ENCODE measurements around the gene PKNOX2.
"Not testable (repeated sequence)": the region's sequence is repeated elsewhere in the genome, so short reads cannot be mapped to it uniquely, and the experiment has no call there.

Gene PKNOX2

DNA sequence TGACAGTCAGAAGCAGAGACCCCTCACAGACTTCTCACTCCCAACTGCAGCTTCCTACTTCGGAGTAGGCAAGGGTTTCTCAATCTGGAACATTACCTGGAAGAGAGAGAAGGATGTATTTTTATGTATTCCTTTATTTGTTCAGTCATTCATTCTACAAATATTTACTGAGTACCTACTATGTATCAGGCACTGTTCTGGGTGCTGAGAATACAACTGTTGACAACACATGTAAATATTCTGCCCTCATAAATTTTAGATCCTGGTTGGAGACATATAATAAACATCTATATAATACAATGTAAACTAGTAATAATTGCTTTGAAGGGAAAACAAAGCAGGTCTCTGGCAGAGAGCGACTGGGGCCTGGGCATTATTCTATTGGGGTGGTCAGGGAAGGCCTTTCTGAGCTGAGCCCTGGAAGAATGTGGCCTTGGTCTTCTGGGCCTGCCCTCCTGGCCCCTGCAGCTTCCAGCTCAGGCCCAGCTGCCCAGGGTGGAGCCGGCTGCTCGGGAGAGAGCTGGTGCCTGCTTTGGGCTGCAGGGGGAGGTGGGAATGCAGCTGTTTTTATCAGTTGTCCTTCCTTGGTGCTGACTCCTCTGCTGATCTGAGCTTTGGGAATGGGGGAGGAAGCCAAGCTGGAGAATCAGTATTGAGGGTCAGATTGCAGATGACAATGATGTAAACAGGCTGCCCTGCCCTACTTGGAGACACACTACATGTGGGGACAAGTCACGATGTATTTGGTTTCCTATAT, 46.8 kb downstream of the PKNOX2 start:
- no peak for DNase-seq

GRCh38 chr11:125211948-125212340, 47.4 kb downstream of the PKNOX2 start:
- no peak for DNase-seq

DNA sequence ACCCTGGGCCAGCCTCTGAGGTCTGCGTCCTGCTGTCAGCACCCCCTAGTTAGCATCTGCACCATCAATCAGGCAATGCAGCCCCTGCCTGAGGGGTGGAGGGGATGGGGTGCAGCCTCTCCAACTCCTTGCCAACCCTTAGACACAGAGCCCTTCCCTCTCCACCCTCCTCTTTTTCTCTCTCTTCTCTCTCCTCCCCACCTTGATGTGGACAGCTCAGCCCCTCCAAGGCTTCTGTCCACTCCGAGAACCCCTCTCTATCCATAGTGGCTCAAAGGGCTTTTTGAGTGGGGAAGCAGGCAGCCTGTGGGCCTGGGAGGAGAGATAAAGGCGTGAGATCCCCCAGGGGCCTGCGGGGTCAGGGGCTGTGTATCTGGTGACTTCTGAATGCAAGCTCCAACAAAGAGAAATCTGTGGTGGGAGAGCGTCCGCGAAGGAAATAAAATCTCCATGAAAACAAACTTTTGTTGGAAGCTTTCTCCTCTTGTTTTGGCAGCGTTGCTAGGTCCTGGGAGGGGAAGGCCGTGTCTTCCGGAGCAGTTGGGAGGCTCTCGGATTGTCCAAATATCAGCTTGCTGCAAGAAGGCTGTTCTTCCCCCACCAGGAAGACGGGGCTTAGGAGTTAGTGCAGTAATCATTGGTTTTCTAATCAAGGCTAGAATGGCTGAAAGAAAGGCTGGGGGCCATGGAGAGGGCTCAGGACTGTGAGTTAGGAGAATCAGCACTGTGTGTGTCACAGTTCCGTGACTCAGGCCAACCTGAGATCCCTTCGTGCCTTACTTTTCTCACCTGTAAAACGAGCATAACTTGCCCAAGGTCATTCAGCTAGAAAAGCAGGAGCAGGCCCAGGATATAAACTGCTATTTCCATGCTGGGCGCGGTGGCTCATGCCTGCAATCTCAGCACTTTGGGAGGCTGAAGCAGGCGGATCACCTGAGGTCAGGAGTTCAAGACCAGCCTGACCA, 50.3 kb downstream of the PKNOX2 start:
- DNase-seq = no peak

DNA sequence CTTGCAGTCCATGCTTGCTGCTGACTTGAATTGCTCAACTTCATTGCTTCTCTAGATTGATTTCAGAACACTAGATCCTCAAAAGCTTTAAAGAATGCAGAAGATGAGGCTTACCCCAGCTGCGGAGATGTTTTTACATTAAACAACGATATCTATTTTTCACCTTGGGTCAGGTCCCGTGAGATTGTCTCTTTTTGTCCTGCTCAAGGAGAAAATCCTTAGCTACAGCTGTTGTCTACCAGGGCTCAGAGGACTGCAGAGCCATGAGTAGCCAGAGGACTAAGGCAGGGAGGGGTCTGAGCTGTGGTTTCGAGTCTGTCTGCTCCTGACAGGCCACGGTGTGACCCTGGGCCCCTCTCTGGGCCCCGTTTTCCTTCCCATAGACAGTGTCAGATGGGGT, 51.4 kb downstream of the PKNOX2 start:
- no peak for DNase-seq

DNA sequence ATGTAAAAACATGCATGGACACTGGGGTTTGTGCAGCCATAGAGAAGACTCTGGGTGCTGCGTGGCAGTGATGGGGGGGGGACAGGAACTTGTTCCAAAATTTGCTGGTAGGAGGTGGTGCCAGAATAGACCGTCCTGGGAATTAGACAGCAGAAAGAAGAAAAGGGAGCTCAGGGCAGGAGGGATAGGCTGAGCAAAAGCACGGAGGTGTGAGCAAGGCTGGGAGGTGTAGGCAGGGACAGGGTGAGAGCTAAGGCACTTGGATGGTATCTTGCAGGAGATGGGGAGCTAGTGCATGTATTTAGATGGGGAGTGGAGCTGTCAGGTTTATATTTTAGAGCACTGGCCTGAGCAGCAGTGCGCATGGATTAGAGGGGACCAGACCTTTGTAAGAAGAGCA, 53.8 kb downstream of the PKNOX2 start:
- DNase-seq = no peak

DNA sequence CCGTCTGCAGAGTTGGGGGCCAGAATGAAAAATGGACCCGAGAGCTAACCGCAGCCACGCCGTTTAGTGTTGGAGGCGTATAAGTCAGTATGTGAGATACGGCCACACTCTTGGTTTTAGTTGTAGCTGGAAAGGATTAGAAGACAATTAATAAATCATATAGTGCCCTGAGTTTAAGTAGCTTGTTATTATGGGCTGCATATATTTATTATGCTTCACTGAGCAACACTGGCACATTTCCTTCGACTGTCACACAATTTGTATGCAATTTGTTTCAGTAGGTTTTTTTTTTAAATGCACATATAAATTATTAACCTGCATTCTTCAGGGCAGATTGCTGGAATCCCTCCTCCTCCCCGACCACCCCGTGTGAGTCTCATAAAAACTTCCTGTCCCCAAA, 56.9 kb downstream of the PKNOX2 start:
- no peak for DNase-seq

- no peak for DNase-seq
These were observed 57.9 kb downstream of the PKNOX2 start for GRCh38 chr11:125222494-125222893.

DNA sequence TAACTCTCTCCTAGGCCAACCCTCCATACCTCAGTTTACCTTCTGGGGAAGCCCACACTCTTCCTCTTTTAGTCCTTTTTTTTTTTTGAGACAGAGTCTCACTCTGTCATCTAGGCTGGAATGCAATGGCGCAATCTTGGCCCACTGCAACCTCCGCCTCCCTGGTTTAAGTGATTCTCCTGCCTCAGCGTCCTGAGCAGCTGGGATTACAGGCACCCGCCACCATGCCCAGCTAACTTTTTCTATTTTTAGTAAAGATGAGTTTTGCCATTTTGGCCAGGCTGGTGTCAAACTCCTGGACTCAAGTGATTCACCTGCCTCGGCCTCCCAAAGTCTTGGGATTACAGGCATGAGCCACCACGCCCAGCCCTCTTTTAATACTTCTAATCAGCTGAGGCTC, 58.6 kb downstream of the PKNOX2 start:
- not testable (repeated sequence) for DNase-seq

DNA sequence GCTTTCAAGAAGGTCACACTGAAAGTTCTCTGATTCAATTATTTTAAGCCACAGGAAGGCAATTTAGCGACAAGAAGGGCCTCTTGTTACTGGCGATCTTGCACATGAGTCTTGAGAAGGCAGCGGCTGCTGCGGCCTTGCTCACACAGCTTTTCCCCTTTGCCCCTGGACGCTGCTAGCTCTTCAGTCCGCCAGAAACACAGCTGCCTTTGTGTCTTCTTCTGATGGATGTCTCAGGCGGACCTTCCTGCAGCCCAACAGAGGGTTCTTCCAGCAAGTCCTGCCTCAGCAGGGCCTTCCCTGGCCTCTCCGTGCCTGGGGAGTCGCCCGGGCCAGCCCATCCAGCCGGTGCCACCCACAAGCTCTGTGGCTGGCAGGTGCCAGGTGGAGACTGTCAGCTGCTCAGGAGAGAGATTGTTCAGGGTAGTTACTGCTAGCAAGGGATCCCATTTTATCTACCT, 59.4 kb downstream of the PKNOX2 start:
- DNase-seq = no peak

- no peak for DNase-seq
These were observed 60.0 kb downstream of the PKNOX2 start for GRCh38 chr11:125224391-125225021.

GRCh38 chr11:125225401-125225800, 60.9 kb downstream of the PKNOX2 start:
- no peak for DNase-seq

GRCh38 chr11:125226031-125226430, 61.5 kb downstream of the PKNOX2 start:
- no peak for DNase-seq

- no peak for DNase-seq
These were observed 62.2 kb downstream of the PKNOX2 start for GRCh38 chr11:125226706-125227105.

GRCh38 chr11:125227151-125227550, 62.6 kb downstream of the PKNOX2 start:
- no peak for DNase-seq

GRCh38 chr11:125228445-125228844, 63.9 kb downstream of the PKNOX2 start:
- no peak for DNase-seq

DNA sequence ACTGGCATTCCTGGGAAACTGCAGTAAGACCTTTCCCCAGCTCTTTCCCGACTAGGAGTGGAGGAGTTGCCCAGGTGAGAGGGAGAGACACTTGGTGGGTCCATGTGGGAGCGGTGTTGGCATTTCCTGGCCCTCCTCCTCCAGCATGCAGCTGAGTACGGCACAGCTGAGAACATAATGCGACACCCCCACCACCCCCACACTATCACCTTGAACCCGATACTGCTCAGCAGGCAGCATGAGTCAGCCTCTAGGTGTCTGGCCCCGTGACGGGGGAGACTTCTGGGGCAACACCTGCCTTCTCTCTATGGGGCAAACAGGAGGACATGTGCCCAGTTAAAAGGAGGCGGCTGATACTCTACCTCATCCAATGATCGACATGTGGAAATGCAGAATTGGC, 64.4 kb downstream of the PKNOX2 start:
- no peak for DNase-seq

DNA sequence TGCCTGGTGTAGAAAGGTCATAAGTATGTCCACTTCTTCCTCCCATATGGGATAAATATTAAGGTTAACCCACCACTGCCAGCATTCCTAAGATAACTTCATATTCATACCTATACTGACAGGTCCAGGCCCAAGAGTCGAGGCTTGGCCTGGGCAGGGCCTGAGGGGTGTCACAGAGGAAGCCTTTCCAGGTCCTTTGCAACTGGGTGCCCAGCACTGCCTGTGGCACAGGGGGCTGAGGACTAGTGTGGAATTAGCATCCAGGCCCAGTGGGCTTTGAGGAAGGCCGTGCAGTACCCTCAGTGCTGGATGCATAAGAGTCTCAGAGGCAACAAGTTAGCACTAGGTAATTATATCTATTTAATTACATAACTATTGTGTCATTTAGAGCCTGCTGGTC, 65.4 kb downstream of the PKNOX2 start:
- no peak for DNase-seq

DNA sequence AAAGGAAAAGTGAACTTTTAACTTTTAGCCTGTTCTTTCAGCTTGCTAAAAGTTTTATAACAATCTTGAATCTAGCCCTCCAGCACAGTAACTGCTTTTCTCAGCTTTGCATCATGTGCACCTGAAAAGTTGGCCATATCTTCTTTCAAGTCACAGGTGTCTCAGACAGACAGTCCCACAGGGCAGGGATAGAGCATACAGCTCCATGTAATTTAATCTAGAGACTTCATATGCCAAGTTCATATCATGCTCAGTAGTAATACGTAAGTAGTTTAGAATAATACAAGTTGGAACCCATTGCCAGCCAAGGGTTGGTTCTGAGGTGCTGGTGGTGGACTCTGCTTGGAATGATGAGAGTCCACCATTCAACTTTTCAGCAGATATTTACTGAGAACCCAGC, 68.6 kb downstream of the PKNOX2 start:
- no peak for DNase-seq

GRCh38 chr11:125233736-125234275, 69.3 kb downstream of the PKNOX2 start:
- DNase-seq = no peak

- DNase-seq = no peak
These were observed 70.5 kb downstream of the PKNOX2 start for GRCh38 chr11:125235071-125235471.

DNA sequence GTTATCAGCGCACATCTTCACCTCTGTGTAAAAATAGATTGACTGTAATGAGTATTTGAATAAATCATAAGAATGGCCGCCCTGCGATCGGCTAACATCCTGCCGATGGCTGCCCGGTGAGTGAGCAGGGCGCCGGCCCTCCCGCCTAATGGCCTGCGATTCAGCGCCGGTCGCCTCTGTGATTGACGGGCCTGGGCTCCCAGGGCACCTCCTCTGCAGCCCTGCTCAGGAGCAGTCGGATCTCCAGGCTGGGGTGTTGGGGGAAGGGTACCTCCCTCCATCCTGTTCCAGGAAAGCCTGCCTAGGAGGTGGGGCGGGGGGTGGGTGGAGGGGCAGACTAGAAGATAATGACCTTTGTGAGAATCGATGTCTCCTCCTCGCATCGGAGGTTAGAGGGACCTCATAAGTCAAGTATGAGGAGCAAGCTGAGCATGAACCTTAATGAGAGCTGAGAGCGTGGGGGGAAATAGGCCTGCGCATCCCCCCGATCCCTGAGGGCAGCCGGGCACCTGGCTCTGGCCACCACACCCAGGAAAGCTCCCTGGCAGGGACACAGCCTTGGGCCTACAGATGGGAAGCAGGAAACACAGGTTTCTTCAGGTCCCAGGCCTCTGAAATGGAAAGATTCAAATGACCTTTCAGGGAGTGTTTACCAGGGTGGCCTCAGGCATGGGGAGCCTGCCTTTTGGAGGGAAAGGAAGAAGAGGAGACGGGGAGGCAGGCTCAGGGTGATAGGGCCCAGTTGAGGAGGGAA, 71.7 kb downstream of the PKNOX2 start:
- no peak for DNase-seq
